OCI-LY7 (cell line): ENCODE results near the gene VAT1L. TPM values are rescaled to one million over a fixed set of nuclear protein-coding genes. Genes with fewer than 3 reads are reported as not detected.

ENCODE experiments used
- BruUV-seq: library from RNA; stranded (reverse); fragments of 400-500 nt; replicated peaks from 2 replicates; lab custom pipeline; 2021; lab: Mats Ljungman, UMichigan
- CTCF ChIA-PET: fragments of 300-600 bp; sonication (Branson Sonifier 250); formaldehyde crosslinking; loops from one replicate; lab custom pipeline; 2022; ENCODE audit warnings: antibody characterized with exemption; ENCODE audit not compliant: unreplicated experiment; lab: Charles Lee
- POLR2A ChIA-PET: fragments of 300-600 bp; sonication (Branson Sonifier 250); formaldehyde crosslinking; loops from one replicate; lab custom pipeline; 2022; ENCODE audit warnings: antibody characterized with exemption; lab: Charles Lee
- DNase-seq: peaks from one replicate; pipeline ENCODE4 v3.0.0-alpha.2; 2015; ENCODE audit warnings: low spot score
- H2AFZ ChIP-seq: fragments of 200-600 bp; sonication (generic), shearing (Covaris generic); 2 replicates; pipeline ENCODE4 v1.6.1; 2014; ENCODE audit warnings: mild to moderate bottlenecking, antibody characterized with exemption, low read length, moderate library complexity
- H3K27ac ChIP-seq: fragments of 200-600 bp; sonication (generic); 2 replicates; pipeline ENCODE4 v1.5.1; 2014; ENCODE audit warnings: mixed run types, low read depth, mild to moderate bottlenecking, moderate library complexity, low read length, inconsistent platforms; ENCODE audit not compliant: poor library complexity, severe bottlenecking
- H3K36me3 ChIP-seq: fragments of 200-600 bp; sonication (generic); 2 replicates; pipeline ENCODE4 v1.6.1; 2014; ENCODE audit warnings: mild to moderate bottlenecking, antibody characterized with exemption, low read length, moderate library complexity, mixed read lengths; ENCODE audit not compliant: insufficient read depth
- H3K4me1 ChIP-seq: fragments of 200-600 bp; sonication (generic); 2 replicates; pipeline ENCODE4 v1.5.1; 2014; ENCODE audit warnings: mild to moderate bottlenecking, low read length; ENCODE audit not compliant: insufficient read depth, poor library complexity, severe bottlenecking
- H3K4me2 ChIP-seq: fragments of 200-600 bp; sonication (generic); 2 replicates; pipeline ENCODE4 v1.6.1; 2014; ENCODE audit warnings: mild to moderate bottlenecking, low read length
- H3K4me3 ChIP-seq: fragments of 200-600 bp; sonication (generic); 2 replicates; pipeline ENCODE4 v1.5.1; 2014; ENCODE audit warnings: mild to moderate bottlenecking, low read depth, low read length; ENCODE audit not compliant: poor library complexity, severe bottlenecking
- H3K79me2 ChIP-seq: fragments of 200-600 bp; sonication (generic); 2 replicates; pipeline ENCODE4 v1.6.1; 2016; ENCODE audit warnings: low read depth, mild to moderate bottlenecking, low read length, moderate library complexity, mixed read lengths; ENCODE audit not compliant: insufficient read depth
- H3K9me2 ChIP-seq: fragments of 200-600 bp; sonication (generic); 2 replicates; pipeline ENCODE4 v1.6.1; 2016; ENCODE audit warnings: mild to moderate bottlenecking, low read length, mixed read lengths; ENCODE audit not compliant: insufficient read depth
- H3K9me3 ChIP-seq: fragments of 200-600 bp; sonication (generic); 2 replicates; pipeline ENCODE4 v1.6.1; 2014; ENCODE audit warnings: mild to moderate bottlenecking, mixed run types, low read length, mixed read lengths
- H4K20me1 ChIP-seq: fragments of 200-600 bp; sonication (generic); 2 replicates; pipeline ENCODE4 v1.6.1; 2014; ENCODE audit warnings: mild to moderate bottlenecking, antibody characterized with exemption, low read length, moderate library complexity, mixed read lengths; ENCODE audit not compliant: insufficient read depth
- CTCF ChIP-seq: fragments of 200-600 bp; sonication (generic); conservative IDR thresholded peaks from 2 replicates; pipeline ENCODE4 v1.5.1; 2014; ENCODE audit warnings: mild to moderate bottlenecking, antibody characterized with exemption, low read length, moderate library complexity, mixed read lengths
- EZH2phosphoT487 ChIP-seq: fragments of 200-600 bp; sonication (generic); IDR thresholded peaks from 2 replicates; pipeline ENCODE4 v1.6.1; 2018; ENCODE audit warnings: low read depth, borderline replicate concordance, mild to moderate bottlenecking, mixed run types, antibody characterized with exemption, low read length, moderate library complexity, mixed read lengths
- intact Hi-C: fragments of 100-400 bp; cut with micrococcal nuclease; formaldehyde crosslinking; loops from one replicate; pipeline ENCODE4 v1.10.0; 2022; ENCODE audit not compliant: unreplicated experiment
- total RNA-seq, 2 experiments: library from RNA; depleted of rRNA in 1 of 2; stranded (reverse); fragments of >200 nt in 1 of 2; shearing (Covaris generic) in 1 of 2; gene quantifications; 2 replicates each; pipeline ENCODE4 v1.2.3, GENCODE V29; 2014 to 2022

Gene VAT1L
- total RNA-seq, 2 experiments from 2014 or later = not detected

- Histone ChIP-seq H3K4me1 (no peaks in the 10 kb centered on the region), H3K9me2 (no peaks in the 10 kb centered on the region), H3K79me2 (no peaks in the 10 kb centered on the region), H3K36me3 (no peaks in the 10 kb centered on the region), H3K4me3 (no peak overlapping the region), H3K27ac (no peak overlapping the region), H3K4me2 (no peak overlapping the region), H2AFZ (no peak overlapping the region), H4K20me1 (no peaks in the 10 kb centered on the region), H3K9me3 (no peaks in the 10 kb centered on the region)
- CTCF ChIA-PET = no interaction called here
- no peak for TF ChIP-seq CTCF
- no peak for TF ChIP-seq EZH2phosphoT487
- no TSS peak for BruUV-seq
- no peak for DNase-seq
- POLR2A ChIA-PET = interaction anchor here (0.7 kb wide), 1 partner anchor 82 kb away, joined by 3 read pairs; no protein-coding TSS in a partner anchor
- intact Hi-C loops = loop anchor here (10.0 kb wide), 1 partner anchor 332 kb away; no protein-coding TSS in a partner anchor
These were observed 218.8 kb downstream of the VAT1L start for GRCh38 chr16:78007121-78007520.

GRCh38 chr16:78022347-78023060 lies 234.1 kb downstream of the VAT1L start, which contains the start of gene CLEC3A:
TSS of gene CLEC3A (plus strand) at chr16:78022548. CDS start at chr16:78022627, 79 bp downstream.
- no peak within 1 kb of the TSS for H3K4me2 ChIP-seq
- TF ChIP-seq EZH2phosphoT487 (no peak), CTCF (no peak)
- no peak within 1 kb of the TSS for H3K4me3 ChIP-seq
- H3K36me3 ChIP-seq = no peaks in the 10 kb centered on the region
- no TSS peak for BruUV-seq
- intact Hi-C loops = no loop called here
- no peaks in the 10 kb centered on the region for H4K20me1 ChIP-seq
- POLR2A ChIA-PET = no interaction called here
- no peak within 1 kb of the TSS for H2AFZ ChIP-seq
- DNase-seq = no peak
- no peaks in the 10 kb centered on the region for H3K4me1 ChIP-seq
- no peaks in the 10 kb centered on the region for H3K9me3 ChIP-seq
- CTCF ChIA-PET = no interaction called here
- H3K27ac ChIP-seq = no peak within 1 kb of the TSS
- no peaks in the 10 kb centered on the region for H3K9me2 ChIP-seq
- no peaks in the 10 kb centered on the region for H3K79me2 ChIP-seq

GRCh38 chr16:78024159-78024558 lies 235.8 kb downstream of the VAT1L start:
- BruUV-seq = no TSS peak
- Histone ChIP-seq H3K4me1 (no peaks in the 10 kb centered on the region), H3K79me2 (no peaks in the 10 kb centered on the region), H3K9me2 (no peaks in the 10 kb centered on the region), H3K27ac (no peak overlapping the region), H3K4me2 (no peak overlapping the region), H4K20me1 (no peaks in the 10 kb centered on the region), H3K36me3 (no peaks in the 10 kb centered on the region), H3K9me3 (no peaks in the 10 kb centered on the region), H3K4me3 (no peak overlapping the region), H2AFZ (no peak overlapping the region)
- TF ChIP-seq CTCF = no peak
- no peak for TF ChIP-seq EZH2phosphoT487
- no peak for DNase-seq
- POLR2A ChIA-PET = interaction anchor here (0.7 kb wide), 1 partner anchor 454 kb away, joined by 3 read pairs; no protein-coding TSS in a partner anchor
- intact Hi-C loops = no loop called here
- CTCF ChIA-PET = no interaction called here
